HCT116 (cell line): ENCODE data around the gene MADCAM1. TPM values are rescaled to one million over a fixed set of nuclear protein-coding genes. Genes with fewer than 3 reads are reported as not detected.

Experiments used
- ATAC-seq: fragments of 200-7000 bp; cut with Tn5 transposase; 2 replicates; pipeline ENCODE4 v1.9.1; 2020; ENCODE audit warnings: mild to moderate bottlenecking, moderate library complexity
- BruUV-seq: library from RNA; stranded (reverse); fragments of 400-500 nt; replicated peaks from 2 replicates; lab custom pipeline; 2021; lab: Mats Ljungman, UMichigan
- CTCF ChIA-PET: fragments of 300-600 bp; sonication (Branson Sonifier 250); formaldehyde crosslinking; loops from one replicate; lab custom pipeline; 2021; ENCODE audit warnings: antibody characterized with exemption; lab: Charles Lee
- POLR2A ChIA-PET: fragments of 300-600, 350-600 bp; sonication (Branson Sonifier 250); formaldehyde crosslinking; loops from one replicate; lab custom pipeline; 2021; ENCODE audit warnings: antibody characterized with exemption; lab: Charles Lee
- RAD21 ChIA-PET, 2 experiments: fragments of 300-600 bp; sonication (Branson Sonifier 250); formaldehyde crosslinking; loops; one replicate each; lab custom pipeline; 2023; ENCODE audit warnings: low total read pairs in 2 of 2; ENCODE audit not compliant: uncharacterized antibody in 2 of 2, unreplicated experiment in 2 of 2, low non-redundant PET in 1 of 2; lab: Charles Lee
- DNase-seq: peaks from one replicate; pipeline ENCODE4 v3.0.0-alpha.2; 2010; ENCODE audit warnings: low read depth, low spot score
- H2AFZ ChIP-seq: fragments of 200-600 bp; shearing (Covaris generic), sonication (generic); 2 replicates; pipeline ENCODE4 v1.6.1; 2017; ENCODE audit warnings: low read depth, mixed run types, mixed read lengths, antibody characterized with exemption, low read length; ENCODE audit not compliant: poor library complexity, severe bottlenecking
- H3K27ac ChIP-seq: 2 replicates; pipeline ENCODE4 v1.5.1; 2012; ENCODE audit warnings: low read depth, low read length
- H3K27me3 ChIP-seq: fragments of 200-600 bp; sonication (generic); 2 replicates; pipeline ENCODE4 v1.6.1; 2016; ENCODE audit warnings: mixed run types, low read length, mixed read lengths; ENCODE audit not compliant: insufficient read depth
- H3K36me3 ChIP-seq, 2 experiments: fragments of 200-500 bp in 1 of 2; fragments of 200-600 bp in 1 of 2; sonication (Bioruptor generic) in 1 of 2; sonication (generic) in 1 of 2; 2 replicates each; pipeline versions ENCODE4 v1.5.1 to v1.6.1; 2014 to 2016; ENCODE audit warnings: low read length in 2 of 2, inconsistent platforms in 1 of 2, mixed read lengths in 1 of 2, mixed run types in 1 of 2; ENCODE audit not compliant: insufficient read depth in 2 of 2, control insufficient read depth in 1 of 2
- H3K4me1 ChIP-seq, 2 experiments: fragments of 200-600 bp in 1 of 2; sonication (generic) in 1 of 2; 2 replicates each; pipeline versions ENCODE4 v1.5.1 to v1.6.1; 2012 to 2017; ENCODE audit warnings: low read length in 2 of 2, inconsistent platforms in 1 of 2, mild to moderate bottlenecking in 1 of 2, mixed read lengths in 1 of 2, mixed run types in 1 of 2, moderate library complexity in 1 of 2; ENCODE audit not compliant: insufficient read depth in 2 of 2, control insufficient read depth in 1 of 2
- H3K4me2 ChIP-seq: fragments of 200-600 bp; sonication (generic); 2 replicates; pipeline ENCODE4 v1.6.1; 2017; ENCODE audit warnings: mixed run types, low read length, mixed read lengths
- H3K4me3 ChIP-seq, 2 experiments: fragments of 200-600 bp in 1 of 2; sonication (generic) in 1 of 2; replicated peaks in 1 of 2; 2 replicates each; pipeline ENCODE4 v1.5.1; 2011 to 2016; ENCODE audit warnings: low read length in 2 of 2, control low read depth in 1 of 2, low read depth in 1 of 2, mild to moderate bottlenecking in 1 of 2, mixed read lengths in 1 of 2, mixed run types in 1 of 2
- H3K79me2 ChIP-seq: fragments of 200-600 bp; sonication (generic); 2 replicates; pipeline ENCODE4 v1.6.1; 2017; ENCODE audit warnings: mild to moderate bottlenecking, mixed run types, low read length, moderate library complexity, mixed read lengths; ENCODE audit not compliant: insufficient read depth
- H3K9ac ChIP-seq: fragments of 200-600 bp; sonication (generic); 2 replicates; pipeline ENCODE4 v1.6.1; 2016; ENCODE audit warnings: low read length, mixed read lengths
- H3K9me2 ChIP-seq: fragments of 200-600 bp; sonication (generic), shearing (Covaris generic); 2 replicates; pipeline ENCODE4 v1.6.1; 2017; ENCODE audit warnings: mixed run types, mild to moderate bottlenecking, moderate library complexity; ENCODE audit not compliant: insufficient read depth
- H3K9me3 ChIP-seq, 2 experiments: fragments of 200-500 bp in 1 of 2; fragments of 200-600 bp in 1 of 2; sonication (Bioruptor generic) in 1 of 2; sonication (generic) in 1 of 2; 2 replicates each; pipeline ENCODE4 v1.6.1; 2014 to 2017; ENCODE audit warnings: low read length in 2 of 2, mixed read lengths in 2 of 2, inconsistent platforms in 1 of 2, low read depth in 1 of 2, mild to moderate bottlenecking in 1 of 2, mixed run types in 1 of 2, moderate library complexity in 1 of 2; ENCODE audit not compliant: control insufficient read depth in 1 of 2, insufficient read depth in 1 of 2
- H4K20me1 ChIP-seq: fragments of 200-600 bp; sonication (generic), shearing (Covaris generic); 2 replicates; pipeline ENCODE4 v1.6.1; 2017; ENCODE audit warnings: mixed run types, mild to moderate bottlenecking, moderate library complexity; ENCODE audit not compliant: insufficient read depth
- CEBPB ChIP-seq: IDR thresholded peaks from 2 replicates; pipeline ENCODE4 v1.6.1; 2012; ENCODE audit warnings: low read depth
- ELF1 ChIP-seq: IDR thresholded peaks from 2 replicates; pipeline ENCODE4 v1.6.1; 2012; ENCODE audit warnings: low read depth, borderline replicate concordance
- EZH2 ChIP-seq: fragments of 200-600 bp; sonication (generic); IDR thresholded peaks from 2 replicates; pipeline ENCODE4 v1.6.1; 2017; ENCODE audit warnings: antibody characterized with exemption, mixed run types
- EZH2phosphoT487 ChIP-seq: fragments of 200-600 bp; IDR thresholded peaks from 2 replicates; pipeline ENCODE4 v1.6.1; 2018; ENCODE audit warnings: antibody characterized with exemption, borderline replicate concordance
- JUND ChIP-seq: IDR thresholded peaks from 2 replicates; pipeline ENCODE4 v1.6.1; 2012
- POLR2A ChIP-seq: IDR thresholded peaks from 2 replicates; pipeline ENCODE4 v1.7.0; 2011; ENCODE audit warnings: borderline replicate concordance; ENCODE audit not compliant: insufficient read depth, insufficient read length; ENCODE audit errors: extremely low read depth
- RAD21 ChIP-seq: IDR thresholded peaks from 2 replicates; pipeline ENCODE4 v1.6.1; 2012; ENCODE audit warnings: low read depth, mild to moderate bottlenecking
- REST ChIP-seq: IDR thresholded peaks from 2 replicates; pipeline ENCODE4 v1.6.1; 2012; ENCODE audit warnings: low read depth
- SIN3A ChIP-seq: IDR thresholded peaks from 2 replicates; pipeline ENCODE4 v1.6.1; 2012; ENCODE audit warnings: low read depth
- SP1 ChIP-seq: IDR thresholded peaks from 2 replicates; pipeline ENCODE4 v1.6.1; 2012; ENCODE audit warnings: low read depth
- YY1 ChIP-seq: IDR thresholded peaks from 2 replicates; pipeline ENCODE4 v1.6.1; 2011; ENCODE audit warnings: low read length, low read depth, moderate library complexity, mild to moderate bottlenecking; ENCODE audit not compliant: insufficient replicate concordance; ENCODE audit errors: extremely low read depth
- intact Hi-C: fragments of 100-400 bp; cut with micrococcal nuclease; formaldehyde crosslinking; loops from 2 replicates; pipeline ENCODE4 v1.10.0; 2022
- total RNA-seq: library from RNA; stranded (reverse); gene quantifications from one replicate; pipeline ENCODE4 v1.2.1, GENCODE V29; 2021; ENCODE audit not compliant: unreplicated experiment
- TF ChIP-seq, protein P1 (sequence below): IDR thresholded peaks from 2 replicates; pipeline ENCODE4 v1.6.1; 2012

Gene MADCAM1
- total RNA-seq, 1 experiment from 2014 or later = 0.57 TPM

GRCh38 chr19:485077-485476 lies 11.2 kb upstream of the MADCAM1 start:
- H3K27me3 ChIP-seq = no peaks in the 10 kb centered on the region
- no peak overlapping the region for H3K4me3 ChIP-seq
- no peak for TF ChIP-seq REST
- TF ChIP-seq YY1 = no peak
- no peak for TF ChIP-seq SIN3A
- TF ChIP-seq RAD21 = no peak
- TF ChIP-seq, protein P1, sequence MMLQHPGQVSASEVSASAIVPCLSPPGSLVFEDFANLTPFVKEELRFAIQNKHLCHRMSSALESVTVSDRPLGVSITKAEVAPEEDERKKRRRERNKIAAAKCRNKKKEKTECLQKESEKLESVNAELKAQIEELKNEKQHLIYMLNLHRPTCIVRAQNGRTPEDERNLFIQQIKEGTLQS = no peak
- no peak for TF ChIP-seq EZH2phosphoT487
- no peak for TF ChIP-seq CEBPB
- TF ChIP-seq EZH2 = no peak
- TF ChIP-seq SP1 = no peak
- no peak for TF ChIP-seq ELF1
- no peak for TF ChIP-seq POLR2A
- no peak for TF ChIP-seq JUND
- DNase-seq = no peak
- ChIA-PET RAD21 (no interaction called here), POLR2A (no interaction called here), CTCF (no interaction called here)
- no peak overlapping the region for H3K4me2 ChIP-seq
- no peaks in the 10 kb centered on the region for H3K79me2 ChIP-seq
- H3K9ac ChIP-seq = no peak overlapping the region
- H3K9me2 ChIP-seq = no peaks in the 10 kb centered on the region
- BruUV-seq = no TSS peak
- ATAC-seq = no peak
- peaks cover 0 to 11% of the 10 kb centered on the region in 2 experiments; a peak in 1 of 4 replicates for H3K9me3 ChIP-seq
- H3K27ac ChIP-seq = no peak overlapping the region
- peaks cover 6 to 11% of the 10 kb centered on the region in 2 experiments for H3K4me1 ChIP-seq
- H4K20me1 ChIP-seq = no peaks in the 10 kb centered on the region
- H2AFZ ChIP-seq = no peak overlapping the region
- intact Hi-C loops = no loop called here
- H3K36me3 ChIP-seq = no peaks in the 10 kb centered on the region
